ENCODE results near the gene TMEM116.
A peak's percentile ranks its signal among the peaks of the same experiment; 100 is the strongest.
"Not testable (repeated sequence)": the region's sequence is repeated elsewhere in the genome, so short reads cannot be mapped to it uniquely, and the experiment has no call there.

Gene TMEM116

GRCh38 chr12:112012775-112013600, at the start of gene TMEM116, which contains the start of gene ERP29:
Gene TMEM116, minus strand, starts transcription at chr12:112013165. Its CDS starts 7,895 bp downstream, at chr12:112005270.
Gene ERP29, plus strand, starts transcription at chr12:112013426. Its CDS starts 40 bp downstream, at chr12:112013466.
- DNase-seq (ENCODE audit: low spot score) = peak; percentile 99

DNA sequence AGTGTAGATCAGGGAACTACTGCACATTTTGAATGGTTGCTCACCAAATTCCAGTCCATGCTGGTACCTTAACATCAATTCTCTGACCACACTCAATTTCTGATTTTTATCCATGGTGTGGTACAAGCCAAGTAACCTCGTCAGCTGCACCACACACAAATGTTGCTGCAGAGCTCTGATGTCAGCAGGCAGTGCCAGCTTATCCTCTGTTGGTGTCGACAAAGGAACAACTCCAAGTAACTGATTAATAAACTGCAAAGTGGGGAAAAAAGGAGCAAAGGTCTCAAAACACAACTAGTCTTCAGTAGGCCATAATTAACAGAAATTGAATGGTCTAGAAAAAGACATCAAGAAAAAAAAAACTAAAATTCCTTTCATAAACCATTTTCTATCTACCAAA, 48.2 kb upstream of the TMEM116 start:
- DNase-seq (ENCODE audit: low spot score) = no peak

GRCh38 chr12:112049351-112049750, 36.4 kb upstream of the TMEM116 start:
- DNase-seq (ENCODE audit: low spot score) = no peak

DNA sequence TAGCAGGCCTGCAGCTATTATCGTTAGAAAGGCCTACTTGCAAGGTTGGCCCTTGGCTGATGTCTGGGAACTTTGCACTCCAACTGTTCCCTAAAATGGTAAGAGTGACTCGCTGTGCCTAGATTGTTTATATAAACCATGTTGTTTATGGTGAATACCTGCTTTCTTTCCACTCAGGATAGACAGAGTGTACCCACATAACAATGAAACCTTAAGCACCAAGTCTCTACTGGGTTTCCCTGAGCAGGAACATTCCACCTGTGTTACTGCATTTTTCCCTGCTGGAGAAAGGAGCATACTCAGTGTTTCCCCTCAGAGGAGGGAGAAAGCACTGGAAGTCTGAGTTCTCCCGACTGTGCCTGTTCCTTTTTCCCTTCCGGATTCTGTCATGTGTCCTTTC, 33.0 kb upstream of the TMEM116 start:
- no peak for DNase-seq (ENCODE audit: low spot score)

DNA sequence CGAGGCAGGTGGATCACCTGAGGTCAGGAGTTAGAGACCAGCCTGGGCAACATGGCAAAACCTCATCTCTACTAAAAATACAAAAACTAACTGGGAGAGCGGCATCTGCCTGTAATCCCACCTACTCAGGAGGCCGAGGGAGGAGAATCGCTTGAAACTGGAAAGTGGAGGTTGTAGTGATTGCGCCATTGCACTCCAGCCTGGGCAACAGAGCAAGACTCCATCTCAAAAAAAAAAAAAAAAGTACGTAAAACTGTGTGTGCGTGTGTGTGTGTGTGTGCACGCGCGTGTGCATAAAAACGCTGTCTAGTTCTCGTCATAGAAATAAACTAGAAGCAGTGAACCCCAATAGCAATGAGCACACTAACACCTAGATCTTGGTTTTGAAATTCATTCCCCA, 23.6 kb upstream of the TMEM116 start:
- not testable (repeated sequence) for DNase-seq (ENCODE audit: low spot score)

DNA sequence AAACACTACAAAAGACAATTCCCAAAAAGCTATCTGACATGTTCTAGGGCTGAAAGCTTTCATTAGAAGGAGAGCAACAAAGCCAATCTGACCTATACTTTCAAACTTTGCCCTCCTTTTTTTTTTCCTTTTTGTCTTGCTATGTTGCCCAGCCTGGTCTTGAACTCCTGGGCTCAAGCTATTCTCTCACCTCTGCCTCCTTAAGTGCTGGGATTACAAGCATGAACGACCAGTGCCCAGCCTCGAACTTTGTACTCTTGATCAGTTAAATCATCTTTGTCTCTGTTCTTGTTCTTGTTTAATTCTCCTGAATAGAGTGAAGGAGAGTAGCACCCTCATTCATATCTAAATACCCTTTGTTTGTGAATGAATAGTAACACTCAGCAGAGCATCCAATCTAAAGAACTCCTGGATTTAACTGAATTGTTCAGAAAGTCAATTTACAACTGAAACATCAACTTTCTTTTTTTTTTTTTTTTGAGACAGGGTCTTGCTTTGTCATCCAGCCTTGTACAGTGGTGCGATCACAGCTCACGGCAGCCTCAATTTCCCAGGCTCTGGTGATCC, 22.3 kb upstream of the TMEM116 start:
- no peak for DNase-seq (ENCODE audit: low spot score)

DNA sequence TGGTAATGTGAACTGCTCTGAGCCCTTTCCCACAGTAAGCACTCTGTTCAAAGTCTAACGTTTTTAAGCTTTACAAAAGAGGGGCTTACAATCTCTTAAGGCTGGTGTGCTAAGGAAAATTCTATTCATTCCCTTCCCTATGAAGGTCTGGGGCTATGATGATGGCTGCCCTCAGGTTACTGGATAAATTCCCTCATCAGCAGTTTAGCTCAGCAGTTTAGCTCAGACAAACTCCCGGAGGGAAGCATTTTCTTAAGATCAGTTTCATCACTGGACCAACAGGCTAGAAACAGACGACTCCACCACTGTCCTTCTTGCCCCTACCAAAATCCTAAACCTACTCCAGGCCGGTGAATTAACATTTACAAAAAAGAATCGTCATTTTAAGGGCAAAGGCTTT, 19.3 kb upstream of the TMEM116 start:
- no peak for DNase-seq (ENCODE audit: low spot score)

GRCh38 chr12:112031472-112031871, 18.5 kb upstream of the TMEM116 start:
- DNase-seq (ENCODE audit: low spot score) = no peak

GRCh38 chr12:112029301-112029700, 16.3 kb upstream of the TMEM116 start:
- DNase-seq (ENCODE audit: low spot score) = no peak

DNA sequence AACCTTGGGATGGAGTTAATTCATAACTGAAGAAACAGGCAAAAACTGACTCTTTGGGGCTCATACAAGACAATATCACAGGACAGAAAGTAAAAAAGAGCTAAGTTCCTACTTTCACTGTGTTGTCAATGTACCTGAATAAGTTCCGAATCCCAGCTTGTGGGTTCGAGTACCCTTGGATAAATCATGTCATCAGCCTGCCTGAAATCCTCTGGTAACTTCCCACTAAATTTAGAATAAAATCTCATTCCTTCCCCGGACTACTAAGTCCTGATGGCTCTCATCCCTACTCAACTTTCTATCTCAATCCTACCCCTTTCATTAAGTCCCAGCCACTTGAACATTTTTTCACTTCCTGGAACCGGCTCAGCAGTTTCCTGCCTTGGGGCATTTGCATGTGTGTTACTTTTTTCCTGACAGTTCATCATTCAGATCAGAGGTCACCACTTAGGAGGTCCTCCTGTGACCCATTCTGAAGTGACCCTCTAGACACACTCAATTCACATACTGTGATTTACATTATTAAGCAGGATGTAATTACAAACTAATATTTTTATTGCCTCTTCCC, 12.9 kb upstream of the TMEM116 start:
- peak; percentile 50 for DNase-seq (ENCODE audit: low spot score)

- DNase-seq (ENCODE audit: low spot score) = no peak
Measured at GRCh38 chr12:112023759-112024396, 10.9 kb upstream of the TMEM116 start.

GRCh38 chr12:112022241-112023016, 9.5 kb upstream of the TMEM116 start:
- DNase-seq (ENCODE audit: low spot score) = no peak

DNA sequence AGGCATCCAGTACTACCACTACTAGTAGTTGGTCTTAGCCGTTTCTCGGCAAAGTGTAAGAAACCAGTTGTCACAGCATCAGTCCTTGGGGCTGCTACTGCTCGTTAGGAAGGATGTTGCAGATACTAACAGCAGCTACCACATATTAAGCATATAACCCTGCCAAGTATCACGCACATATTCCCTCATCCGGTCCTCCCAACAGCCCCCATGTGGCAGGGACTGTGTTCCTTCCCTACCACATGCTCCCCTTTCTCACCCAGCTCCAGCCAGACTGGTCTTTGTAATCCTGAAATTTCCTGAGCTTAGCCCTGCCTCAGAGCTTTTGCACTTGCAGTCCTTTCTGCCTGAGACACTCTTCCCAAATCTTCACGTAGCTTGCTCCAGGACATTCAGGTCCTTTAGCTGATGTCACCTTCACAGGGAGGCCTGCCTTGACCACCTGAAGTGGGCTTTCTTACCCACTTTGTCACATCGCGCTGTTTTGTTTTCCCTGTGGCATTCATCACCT, 8.0 kb upstream of the TMEM116 start:
- DNase-seq (ENCODE audit: low spot score) = no peak

GRCh38 chr12:112018571-112019237, 5.7 kb upstream of the TMEM116 start:
- DNase-seq (ENCODE audit: low spot score) = no peak

DNA sequence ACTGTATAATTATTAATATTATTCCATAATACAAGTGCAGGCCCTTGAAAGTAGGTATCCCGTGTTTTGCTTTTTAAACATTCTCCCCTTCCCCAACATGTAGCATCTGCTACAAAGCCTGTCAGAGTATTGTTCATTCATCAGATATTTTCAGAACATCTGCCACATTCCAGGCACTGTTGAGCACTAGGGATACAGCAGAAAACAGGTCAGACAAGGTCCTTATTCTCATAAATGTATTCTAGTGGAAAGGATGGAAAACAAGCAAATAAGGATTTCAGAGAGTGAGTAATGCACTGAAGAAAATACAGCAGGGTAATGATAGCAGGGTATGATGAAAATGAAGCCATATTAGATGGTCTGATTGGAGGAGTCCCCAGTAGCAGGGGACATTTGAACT, 4.1 kb upstream of the TMEM116 start:
- no peak for DNase-seq (ENCODE audit: low spot score)

GRCh38 chr12:112015938-112016337, 3.0 kb upstream of the TMEM116 start:
- no peak for DNase-seq (ENCODE audit: low spot score)

- DNase-seq (ENCODE audit: low spot score) = peak; percentile 92
Measured at GRCh38 chr12:112013601-112014402, 837 bp upstream of the TMEM116 start.

DNA sequence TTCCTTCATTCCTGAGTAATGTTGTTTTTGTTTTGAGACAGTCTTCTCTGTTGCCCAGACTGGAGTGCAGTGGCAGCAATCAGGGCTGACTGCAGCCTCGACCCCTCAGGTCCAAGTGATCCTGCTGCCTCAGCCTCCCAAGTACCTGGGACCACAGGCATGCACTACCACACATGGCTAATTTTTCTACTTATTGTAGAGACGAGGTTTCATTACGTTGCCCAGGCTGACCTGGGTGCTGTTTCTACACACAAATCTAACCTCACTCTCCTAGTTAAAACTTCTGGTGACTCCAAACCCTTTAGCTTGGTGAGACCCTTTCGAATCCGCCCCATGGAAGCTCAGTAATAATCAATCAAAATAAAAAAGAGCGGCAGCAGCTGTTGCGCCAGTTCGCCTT, 1.3 kb downstream of the TMEM116 start:
- no peak for DNase-seq (ENCODE audit: low spot score)

GRCh38 chr12:112010415-112011344, 2.3 kb downstream of the TMEM116 start:
- DNase-seq (ENCODE audit: low spot score) = no peak
